Ectodermal cell (in vitro differentiated cells): ENCODE results near the gene RAP1GAP.

Experiments used
- H3K27ac ChIP-seq: 2 replicates; pipeline ENCODE4 v1.7.0; 2013; ENCODE audit warnings: mild to moderate bottlenecking, low read depth, low read length; ENCODE audit not compliant: insufficient read depth, poor library complexity, severe bottlenecking
- H3K27me3 ChIP-seq: 2 replicates; pipeline ENCODE4 v1.7.0; 2013; ENCODE audit warnings: mild to moderate bottlenecking, low read length; ENCODE audit not compliant: insufficient read depth, control insufficient read depth, poor library complexity, severe bottlenecking
- H3K36me3 ChIP-seq: one replicate; pipeline ENCODE4 v1.7.0; 2013; ENCODE audit warnings: low read length; ENCODE audit not compliant: control insufficient read depth, insufficient read depth
- H3K4me1 ChIP-seq: one replicate; pipeline ENCODE4 v1.7.0; 2013; ENCODE audit warnings: low read length; ENCODE audit not compliant: control insufficient read depth, insufficient read depth
- H3K4me3 ChIP-seq: 2 replicates; pipeline ENCODE4 v1.7.0; 2013; ENCODE audit warnings: low read depth, low read length, control low read depth; ENCODE audit not compliant: insufficient read depth
- H3K9me3 ChIP-seq: 2 replicates; pipeline ENCODE4 v1.7.0; 2013; ENCODE audit warnings: mild to moderate bottlenecking, low read length, moderate library complexity; ENCODE audit not compliant: control insufficient read depth
- WGBS, 2 experiments: methylation state at CpG; one replicate each; pipeline ENCODE4 v1.1.7; 2013; ENCODE audit warnings: missing lambda C conversion rate in 2 of 2; 5-methylcytosine and 5-hydroxymethylcytosine counted together

The RAP1GAP gene

GRCh38 chr1:21662426-21663247 is 6.5 kb downstream of the RAP1GAP start:
- Histone ChIP-seq H3K36me3 (no peaks in the 10 kb centered on the region), H3K4me1 (peaks cover 4% of the 10 kb centered on the region), H3K4me3 (no peak overlapping the region), H3K27me3 (peaks cover 27% of the 10 kb centered on the region), H3K9me3 (no peaks in the 10 kb centered on the region), H3K27ac (no peak overlapping the region)
- WGBS, 2 experiments, result 79 to 81% methylated on average over 6 of the region's 6 CpGs

GRCh38 chr1:21661886-21662285 is 7.3 kb downstream of the RAP1GAP start:
- Histone ChIP-seq H3K4me3 (no peak overlapping the region), H3K27ac (no peak overlapping the region), H3K27me3 (peaks cover 21% of the 10 kb centered on the region), H3K4me1 (peaks cover 4% of the 10 kb centered on the region), H3K9me3 (no peaks in the 10 kb centered on the region), H3K36me3 (no peaks in the 10 kb centered on the region)
- 88 to 93% methylated on average over 5 of the region's 5 CpGs for WGBS, 2 experiments

GRCh38 chr1:21659924-21660326 is 9.2 kb downstream of the RAP1GAP start:
- H3K27ac ChIP-seq, result no peak overlapping the region
- H3K9me3 ChIP-seq, result no peaks in the 10 kb centered on the region
- no peaks in the 10 kb centered on the region for H3K36me3 ChIP-seq
- H3K4me3 ChIP-seq, result no peak overlapping the region
- H3K27me3 ChIP-seq, result peaks cover 20% of the 10 kb centered on the region
- WGBS, 2 experiments, result 57 to 61% methylated on average over 4 of the region's 4 CpGs
- H3K4me1 ChIP-seq, result peaks cover 4% of the 10 kb centered on the region

- H3K27ac ChIP-seq, result no peak overlapping the region
- no peaks in the 10 kb centered on the region for H3K9me3 ChIP-seq
- 3 to 4% methylated on average over 64 of the region's 64 CpGs for WGBS, 2 experiments
- no peaks in the 10 kb centered on the region for H3K36me3 ChIP-seq
- H3K4me3 ChIP-seq, result peak overlapping the region; percentile 32
- peaks cover 20% of the 10 kb centered on the region for H3K27me3 ChIP-seq
- peaks cover 4% of the 10 kb centered on the region for H3K4me1 ChIP-seq
Measured at GRCh38 chr1:21659099-21659923, 9.8 kb downstream of the RAP1GAP start.

- Histone ChIP-seq H3K4me1 (peaks cover 4% of the 10 kb centered on the region), H3K27me3 (peaks cover 24% of the 10 kb centered on the region), H3K27ac (no peak overlapping the region), H3K9me3 (no peaks in the 10 kb centered on the region), H3K36me3 (no peaks in the 10 kb centered on the region), H3K4me3 (no peak overlapping the region)
- 75 to 77% methylated on average over 10 of the region's 10 CpGs for WGBS, 2 experiments
Measured at GRCh38 chr1:21657456-21658190, 11.5 kb downstream of the RAP1GAP start.

GRCh38 chr1:21655748-21656147 is 13.4 kb downstream of the RAP1GAP start:
- Histone ChIP-seq H3K27ac (no peak overlapping the region), H3K36me3 (no peaks in the 10 kb centered on the region), H3K4me1 (peaks cover 10% of the 10 kb centered on the region), H3K4me3 (no peak overlapping the region), H3K9me3 (no peaks in the 10 kb centered on the region), H3K27me3 (peaks cover 34% of the 10 kb centered on the region)
- WGBS, 2 experiments, result 43 to 46% methylated on average over 4 of the region's 4 CpGs

GRCh38 chr1:21655259-21655658 is 13.9 kb downstream of the RAP1GAP start:
- 91 to 94% methylated on average over 4 of the region's 4 CpGs for WGBS, 2 experiments
- peaks cover 30% of the 10 kb centered on the region for H3K27me3 ChIP-seq
- H3K36me3 ChIP-seq, result no peaks in the 10 kb centered on the region
- H3K9me3 ChIP-seq, result no peaks in the 10 kb centered on the region
- H3K4me1 ChIP-seq, result peaks cover 11% of the 10 kb centered on the region
- H3K27ac ChIP-seq, result no peak overlapping the region
- no peak overlapping the region for H3K4me3 ChIP-seq

GRCh38 chr1:21654209-21654608 is 14.9 kb downstream of the RAP1GAP start:
- Histone ChIP-seq H3K4me3 (no peak overlapping the region), H3K9me3 (no peaks in the 10 kb centered on the region), H3K27me3 (peaks cover 21% of the 10 kb centered on the region), H3K27ac (no peak overlapping the region), H3K4me1 (peaks cover 7% of the 10 kb centered on the region), H3K36me3 (no peaks in the 10 kb centered on the region)
- 92 to 93% methylated on average over 6 of the region's 6 CpGs for WGBS, 2 experiments

- Histone ChIP-seq H3K4me1 (peaks cover 7% of the 10 kb centered on the region), H3K27me3 (peaks cover 20% of the 10 kb centered on the region), H3K36me3 (no peaks in the 10 kb centered on the region), H3K27ac (no peak overlapping the region), H3K4me3 (no peak overlapping the region), H3K9me3 (no peaks in the 10 kb centered on the region)
- WGBS, 2 experiments, result 82 to 89% methylated on average over 6 of the region's 6 CpGs
Measured at GRCh38 chr1:21653744-21654100, 15.4 kb downstream of the RAP1GAP start.
